GM23248 (cell line): Measurements from ENCODE around the gene SRSF1. TPM values are rescaled to one million over a fixed set of nuclear protein-coding genes. Genes with fewer than 3 reads are reported as not detected.

ENCODE experiments used
- DNase-seq: peaks from one replicate; pipeline ENCODE4 v3.0.0-alpha.2; 2015
- H2AFZ ChIP-seq: fragments of 200-600 bp; sonication (generic); 2 replicates; pipeline ENCODE4 v1.6.1; 2016; ENCODE audit warnings: antibody characterized with exemption
- H3F3A ChIP-seq: fragments of 200-600 bp; sonication (generic); 2 replicates; pipeline ENCODE4 v1.6.1; 2016; ENCODE audit warnings: mild to moderate bottlenecking, antibody characterized with exemption, mixed run types; ENCODE audit not compliant: insufficient read depth
- H3K27ac ChIP-seq: fragments of 200-600 bp; sonication (generic); 2 replicates; pipeline ENCODE4 v1.5.1; 2016; ENCODE audit warnings: mild to moderate bottlenecking
- H3K27me3 ChIP-seq: fragments of 200-600 bp; sonication (generic); replicated peaks from 2 replicates; pipeline ENCODE4 v1.6.1; 2016; ENCODE audit warnings: mild to moderate bottlenecking; ENCODE audit not compliant: insufficient read depth
- H3K36me3 ChIP-seq: fragments of 200-600 bp; sonication (generic); 2 replicates; pipeline ENCODE4 v1.6.1; 2016; ENCODE audit warnings: low read depth, mild to moderate bottlenecking
- H3K4me1 ChIP-seq: fragments of 200-600 bp; sonication (generic); 2 replicates; pipeline ENCODE4 v1.6.1; 2016; ENCODE audit warnings: mild to moderate bottlenecking; ENCODE audit not compliant: insufficient read depth
- H3K4me2 ChIP-seq: fragments of 200-600 bp; sonication (generic); one replicate; pipeline ENCODE4 v1.6.1; 2016; ENCODE audit warnings: mild to moderate bottlenecking; ENCODE audit not compliant: unreplicated experiment
- H3K4me3 ChIP-seq: fragments of 200-600 bp; sonication (generic); 2 replicates; pipeline ENCODE4 v1.5.1; 2016; ENCODE audit warnings: mild to moderate bottlenecking
- H3K79me2 ChIP-seq: fragments of 200-600 bp; sonication (generic); 2 replicates; pipeline ENCODE4 v1.6.1; 2016; ENCODE audit warnings: mild to moderate bottlenecking; ENCODE audit not compliant: insufficient read depth
- H3K9ac ChIP-seq: fragments of 200-600 bp; sonication (generic); 2 replicates; pipeline ENCODE4 v1.6.1; 2016; ENCODE audit warnings: mild to moderate bottlenecking
- H3K9me2 ChIP-seq: fragments of 200-600 bp; sonication (generic); 2 replicates; pipeline ENCODE4 v1.6.1; 2016; ENCODE audit warnings: mixed run types, mild to moderate bottlenecking, moderate library complexity; ENCODE audit not compliant: insufficient read depth
- H3K9me3 ChIP-seq: fragments of 200-600 bp; sonication (generic); one replicate; pipeline ENCODE4 v1.6.1; 2017; ENCODE audit warnings: low read depth
- H4K20me1 ChIP-seq: fragments of 200-600 bp; sonication (generic); 2 replicates; pipeline ENCODE4 v1.6.0; 2016; ENCODE audit not compliant: insufficient read depth
- EZH2 ChIP-seq: fragments of 200-600 bp; sonication (generic); IDR thresholded peaks from 2 replicates; pipeline ENCODE4 v1.6.1; 2018; ENCODE audit warnings: antibody characterized with exemption, mild to moderate bottlenecking; ENCODE audit not compliant: insufficient read depth, poor library complexity, severe bottlenecking
- EZH2phosphoT487 ChIP-seq: fragments of 200-600 bp; sonication (generic); IDR thresholded peaks from 2 replicates; pipeline ENCODE4 v1.6.1; 2018; ENCODE audit warnings: antibody characterized with exemption, moderate library complexity, mild to moderate bottlenecking, low read depth; ENCODE audit not compliant: insufficient read depth
- WGBS, 2 experiments: methylation state at CpG; one replicate each; pipeline ENCODE4 v1.1.6; 2015 to 2017; ENCODE audit warnings: low lambda C conversion rate in 2 of 2, low coverage in 1 of 2; ENCODE audit errors: missing lambda C conversion rate in 2 of 2; 5-methylcytosine and 5-hydroxymethylcytosine counted together
- in situ Hi-C: fragments of 300-500 bp; cut with MboI; formaldehyde crosslinking; loops from 2 replicates; pipeline ENCODE4 v1.15.0; 2020
- polyA plus RNA-seq: library from polyadenylated mRNA; unstranded; fragments of >200 nt; fragmentation: Nextera tagmentation; extraction: Ambion mirVana; gene quantifications from 2 replicates; pipeline ENCODE4 v1.2.1, GENCODE V29; 2016
- total RNA-seq: library from RNA; depleted of rRNA; stranded (reverse); fragments of >200 nt; shearing (Covaris generic); gene quantifications from 2 replicates; pipeline ENCODE4 v1.2.3, GENCODE V29; 2014

SRSF1 gene
- total and polyA plus RNA-seq, 2 experiments from 2014 or later, result 130 to 204 TPM

DNA sequence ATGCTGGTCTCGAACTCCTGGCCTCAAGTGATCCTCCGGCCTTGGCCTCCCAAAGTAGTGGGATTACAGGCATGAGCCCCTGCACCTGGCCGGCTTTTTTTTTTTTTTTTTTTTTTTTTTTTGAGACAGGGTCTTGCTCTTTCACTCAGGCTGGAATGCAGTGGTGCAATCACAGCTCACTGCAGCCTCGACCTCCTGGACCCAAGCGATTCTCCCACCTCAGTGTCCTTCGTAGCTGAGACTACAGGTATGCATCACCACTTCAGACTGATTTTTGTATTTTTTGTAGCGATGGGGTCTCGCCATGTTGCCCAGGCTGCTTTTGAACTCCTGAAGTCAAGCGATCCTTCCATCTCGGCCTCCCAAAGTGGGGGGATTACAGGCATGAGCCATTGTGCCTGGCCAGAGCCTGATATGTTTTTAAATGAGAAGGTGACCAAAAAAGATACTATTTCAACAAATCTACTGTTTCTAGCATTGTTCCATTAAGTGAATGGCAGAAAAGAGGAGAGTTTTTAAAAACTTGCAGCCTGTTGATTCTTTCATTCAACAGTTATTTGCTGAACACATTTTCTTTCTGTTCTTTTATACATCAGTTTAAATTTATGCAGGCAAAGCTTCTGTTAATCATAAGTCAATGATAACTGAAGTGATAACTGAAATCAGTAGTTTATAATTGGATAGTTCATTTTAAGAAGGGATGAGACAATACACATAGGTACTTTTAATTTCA lies 3.2 kb upstream of the SRSF1 start:
- Histone ChIP-seq H3K27ac (no peak overlapping the region), H3K79me2 (peaks cover 34% of the 10 kb centered on the region), H3K4me1 (peaks cover 4% of the 10 kb centered on the region), H3K4me3 (no peak overlapping the region), H2AFZ (no peak overlapping the region), H4K20me1 (peaks cover 4% of the 10 kb centered on the region), H3K4me2 (no peak overlapping the region), H3K27me3 (no peaks in the 10 kb centered on the region), H3F3A (peaks cover 11% of the 10 kb centered on the region; the same call in 1 of the 2 replicates), H3K36me3 (peaks cover under 1% of the 10 kb centered on the region), H3K9ac (no peak overlapping the region), H3K9me3 (no peaks in the 10 kb centered on the region), H3K9me2 (no peaks in the 10 kb centered on the region)
- no peak for TF ChIP-seq EZH2
- no peak for TF ChIP-seq EZH2phosphoT487
- in situ Hi-C loops, result loop anchor here (10.0 kb wide), 1 partner anchor 95 kb away; no protein-coding TSS in a partner anchor
- no peak for DNase-seq
- 96% methylated on average over 9 to 10 of the region's 10 CpGs for WGBS, 2 experiments

DNA sequence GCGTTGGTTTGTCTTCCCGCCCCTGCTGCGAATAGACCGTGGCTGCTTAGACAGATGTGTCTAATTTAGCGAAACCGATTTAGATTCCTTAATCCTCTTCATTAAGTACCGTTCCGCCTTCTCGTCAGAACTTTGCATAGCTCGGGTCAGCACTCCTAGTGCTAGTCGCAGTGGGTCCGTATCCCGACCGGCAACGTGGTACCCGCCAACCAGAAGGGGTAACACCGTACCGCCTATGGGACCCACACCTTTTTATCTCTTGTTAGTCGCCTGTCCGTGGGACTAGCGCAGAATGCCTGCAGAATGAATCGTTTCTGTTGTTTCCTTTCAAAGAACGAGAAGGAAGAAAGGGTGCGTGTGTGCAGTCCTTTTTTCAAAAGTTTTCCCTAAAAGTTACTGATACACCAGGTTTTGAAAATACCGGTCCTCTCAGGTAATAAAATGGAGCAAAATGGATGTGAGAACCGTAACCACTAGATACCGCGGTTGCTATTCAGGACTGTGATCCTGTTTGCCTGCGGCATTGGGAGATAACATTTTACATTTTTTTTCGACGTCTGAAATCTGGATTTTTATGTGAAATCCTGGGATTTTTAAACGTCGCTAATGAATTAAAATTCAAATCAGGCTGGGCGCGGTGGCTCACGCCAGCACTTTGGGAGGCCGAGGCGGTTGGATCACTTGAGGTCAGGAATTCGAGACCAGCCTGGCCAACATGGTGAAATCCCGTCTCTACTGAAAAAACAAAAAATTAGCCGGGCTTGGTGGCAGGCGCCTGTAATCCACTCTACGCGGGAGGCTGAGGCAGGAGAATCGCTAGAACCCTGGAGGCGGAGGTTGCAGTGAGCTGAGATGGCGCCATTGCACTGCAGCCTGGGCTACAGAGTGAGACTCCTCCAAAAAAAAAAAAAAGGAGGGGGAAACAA lies 998 bp upstream of the SRSF1 start:
- Histone ChIP-seq H3K9me3 (no peaks in the 10 kb centered on the region), H3F3A (peaks cover 30% of the 10 kb centered on the region), H3K4me1 (peaks cover 26% of the 10 kb centered on the region), H4K20me1 (peaks cover 20% of the 10 kb centered on the region), H3K27me3 (no peaks in the 10 kb centered on the region), H3K79me2 (peaks cover 55% of the 10 kb centered on the region), H3K9me2 (no peaks in the 10 kb centered on the region), H2AFZ (peak overlapping the region; percentile 90), H3K9ac (peak overlapping the region; percentile 98), H3K4me3 (peak overlapping the region; percentile 99), H3K36me3 (peaks cover 23% of the 10 kb centered on the region), H3K4me2 (peak overlapping the region; percentile 98), H3K27ac (peak overlapping the region; percentile 92)
- WGBS, 2 experiments, result 4% methylated on average over 47 of the region's 47 CpGs
- in situ Hi-C loops, result no loop called here
- peak; percentile 56 for DNase-seq
- TF ChIP-seq EZH2 (no peak), EZH2phosphoT487 (no peak)

DNA sequence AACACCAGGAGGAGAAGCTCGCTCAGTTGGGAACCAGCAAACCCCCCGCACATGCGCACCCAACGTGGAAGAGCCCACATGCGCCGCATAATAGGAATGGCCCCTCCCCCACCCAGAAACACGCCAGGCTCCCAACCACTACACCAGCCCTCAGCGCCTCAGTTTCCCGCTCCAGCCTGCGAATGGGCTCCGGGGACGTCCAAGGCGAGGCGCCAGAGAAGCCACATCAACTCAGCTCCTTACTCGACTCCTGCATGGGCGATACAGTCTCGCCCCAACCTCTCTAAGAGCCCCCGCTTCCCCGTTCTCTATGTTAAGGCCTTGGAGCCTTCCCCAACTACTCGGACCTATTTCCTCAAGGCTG lies 504 bp downstream of the SRSF1 start:
- peak overlapping the region; percentile 92 for H3K27ac ChIP-seq
- peak; percentile 89 for DNase-seq
- H3K4me2 ChIP-seq, result peak overlapping the region; percentile 98
- H3K4me1 ChIP-seq, result peaks cover 37% of the 10 kb centered on the region
- H3F3A ChIP-seq, result peaks cover 45% of the 10 kb centered on the region
- H3K9me3 ChIP-seq, result no peaks in the 10 kb centered on the region
- no peaks in the 10 kb centered on the region for H3K27me3 ChIP-seq
- H4K20me1 ChIP-seq, result peaks cover 20% of the 10 kb centered on the region
- peaks cover 37% of the 10 kb centered on the region for H3K36me3 ChIP-seq
- peak overlapping the region; percentile 98 for H3K9ac ChIP-seq
- in situ Hi-C loops, result no loop called here
- TF ChIP-seq EZH2 (no peak), EZH2phosphoT487 (no peak)
- peak overlapping the region; percentile 90 for H2AFZ ChIP-seq
- H3K9me2 ChIP-seq, result no peaks in the 10 kb centered on the region
- H3K4me3 ChIP-seq, result peak overlapping the region; percentile 99
- H3K79me2 ChIP-seq, result peaks cover 70% of the 10 kb centered on the region
- WGBS, 2 experiments, result 0 to 2% methylated on average over 17 to 20 of the region's 20 CpGs

DNA sequence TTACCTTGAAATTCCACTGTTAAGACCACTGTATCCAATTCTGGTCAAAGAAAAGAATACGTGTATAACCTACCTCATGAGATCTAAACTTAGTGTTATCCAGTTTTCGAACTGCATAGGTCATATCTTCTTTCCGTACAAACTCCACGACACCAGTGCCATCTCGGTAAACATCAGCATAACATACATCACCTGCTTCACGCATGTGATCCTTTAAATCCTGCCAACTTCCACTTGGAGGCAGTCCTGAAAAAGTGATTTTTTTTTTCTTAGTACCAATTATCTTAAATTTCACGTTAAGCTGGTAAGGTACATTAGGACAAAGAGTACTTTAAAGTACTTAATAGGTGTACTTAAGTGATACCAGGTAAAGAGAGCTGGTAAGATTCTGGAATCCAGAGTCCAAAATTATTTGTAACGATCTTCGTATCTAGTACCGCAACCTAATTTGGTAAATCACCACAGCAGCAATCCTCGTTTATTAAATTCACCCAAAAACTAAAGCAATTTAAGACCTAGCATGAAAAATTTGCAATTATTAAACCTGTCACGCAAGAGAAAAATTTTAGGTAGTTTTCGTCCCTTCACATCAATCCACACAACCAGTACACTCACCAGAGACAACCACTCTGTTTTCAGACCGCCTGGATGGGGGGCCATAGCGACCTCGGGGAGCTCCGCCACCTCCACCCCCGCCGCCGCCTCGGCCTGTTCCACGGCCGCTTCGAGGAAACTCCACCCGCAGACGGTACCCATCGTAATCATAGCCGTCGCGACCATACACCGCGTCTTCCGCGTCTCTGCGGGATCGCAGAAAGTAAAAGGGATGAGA lies 1.1 kb downstream of the SRSF1 start:
- WGBS, 2 experiments, result 4 to 6% methylated on average over 30 to 36 of the region's 36 CpGs
- in situ Hi-C loops, result no loop called here

More for the DNA sequence above, 1.1 kb downstream of the SRSF1 start:
- DNase-seq, result peak; percentile 35
- Histone ChIP-seq H3K9me3 (no peaks in the 10 kb centered on the region), H3K4me3 (peak overlapping the region; percentile 99), H3F3A (peaks cover 51% of the 10 kb centered on the region), H3K9ac (peak overlapping the region; percentile 98), H3K79me2 (peaks cover 76% of the 10 kb centered on the region), H3K36me3 (peaks cover 42% of the 10 kb centered on the region), H3K4me1 (peaks cover 43% of the 10 kb centered on the region), H3K27ac (peak overlapping the region; percentile 92), H3K9me2 (no peaks in the 10 kb centered on the region), H3K4me2 (peak overlapping the region; percentile 98), H2AFZ (peak overlapping the region; percentile 90), H3K27me3 (no peaks in the 10 kb centered on the region), H4K20me1 (peaks cover 20% of the 10 kb centered on the region)
- TF ChIP-seq EZH2 (no peak), EZH2phosphoT487 (no peak)
